PFSK-1 (cell line): ENCODE measurements around the gene ANKMY1.

ENCODE experiments used
- POLR2AphosphoS5 ChIP-seq: IDR thresholded peaks from 2 replicates; pipeline ENCODE4 v1.6.1; 2012; ENCODE audit warnings: low read depth, mild to moderate bottlenecking, control low read depth, low read length, moderate library complexity
- TF ChIP-seq, protein P1 (sequence below), 2 experiments: IDR thresholded peaks; 2 replicates each; pipeline versions ENCODE4 v1.6.1 to v1.8.0; 2011 to 2012; ENCODE audit warnings: low read depth in 2 of 2, low read length in 2 of 2, control low read depth in 1 of 2, inconsistent platforms in 1 of 2, mild to moderate bottlenecking in 1 of 2, moderate library complexity in 1 of 2; ENCODE audit not compliant: insufficient read depth in 1 of 2

GRCh38 chr2:240586919-240587800, 29.4 kb upstream of the ANKMY1 start:
- TF ChIP-seq, protein P1, sequence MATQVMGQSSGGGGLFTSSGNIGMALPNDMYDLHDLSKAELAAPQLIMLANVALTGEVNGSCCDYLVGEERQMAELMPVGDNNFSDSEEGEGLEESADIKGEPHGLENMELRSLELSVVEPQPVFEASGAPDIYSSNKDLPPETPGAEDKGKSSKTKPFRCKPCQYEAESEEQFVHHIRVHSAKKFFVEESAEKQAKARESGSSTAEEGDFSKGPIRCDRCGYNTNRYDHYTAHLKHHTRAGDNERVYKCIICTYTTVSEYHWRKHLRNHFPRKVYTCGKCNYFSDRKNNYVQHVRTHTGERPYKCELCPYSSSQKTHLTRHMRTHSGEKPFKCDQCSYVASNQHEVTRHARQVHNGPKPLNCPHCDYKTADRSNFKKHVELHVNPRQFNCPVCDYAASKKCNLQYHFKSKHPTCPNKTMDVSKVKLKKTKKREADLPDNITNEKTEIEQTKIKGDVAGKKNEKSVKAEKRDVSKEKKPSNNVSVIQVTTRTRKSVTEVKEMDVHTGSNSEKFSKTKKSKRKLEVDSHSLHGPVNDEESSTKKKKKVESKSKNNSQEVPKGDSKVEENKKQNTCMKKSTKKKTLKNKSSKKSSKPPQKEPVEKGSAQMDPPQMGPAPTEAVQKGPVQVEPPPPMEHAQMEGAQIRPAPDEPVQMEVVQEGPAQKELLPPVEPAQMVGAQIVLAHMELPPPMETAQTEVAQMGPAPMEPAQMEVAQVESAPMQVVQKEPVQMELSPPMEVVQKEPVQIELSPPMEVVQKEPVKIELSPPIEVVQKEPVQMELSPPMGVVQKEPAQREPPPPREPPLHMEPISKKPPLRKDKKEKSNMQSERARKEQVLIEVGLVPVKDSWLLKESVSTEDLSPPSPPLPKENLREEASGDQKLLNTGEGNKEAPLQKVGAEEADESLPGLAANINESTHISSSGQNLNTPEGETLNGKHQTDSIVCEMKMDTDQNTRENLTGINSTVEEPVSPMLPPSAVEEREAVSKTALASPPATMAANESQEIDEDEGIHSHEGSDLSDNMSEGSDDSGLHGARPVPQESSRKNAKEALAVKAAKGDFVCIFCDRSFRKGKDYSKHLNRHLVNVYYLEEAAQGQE (IDR thresholded peaks at IDR 0.05; ENCODE audit: insufficient read depth in 1 of 2, low read depth in 2 of 2, low read length in 2 of 2): no peak
- no peak for TF ChIP-seq POLR2AphosphoS5
